ENCODE measurements around the gene PRDM16.

- TF ChIP-seq CTCF (conservative IDR thresholded peaks at IDR 0.05; ENCODE audit: low read depth, low read length) (no peak), RCOR1 (IDR thresholded peaks at IDR 0.05; ENCODE audit: insufficient replicate concordance, low read length) (no peak), MXI1 (IDR thresholded peaks at IDR 0.05; ENCODE audit: borderline replicate concordance, low read depth, low read length) (no peak), CEBPB (IDR thresholded peaks at IDR 0.05; ENCODE audit: low read depth, low read length) (no peak), POLR2A (IDR thresholded peaks at IDR 0.05; ENCODE audit: low read depth, low read length) (no peak), RAD21 (IDR thresholded peaks at IDR 0.05; ENCODE audit: low read length) (no peak), BHLHE40 (IDR thresholded peaks at IDR 0.05; ENCODE audit: low read depth, low read length) (no peak)
Observed at GRCh38 chr1:3077561-3077960, 8.6 kb downstream of the PRDM16 start.
